HepG2 (cell line): ENCODE data around the gene TRIM34. TPM values are rescaled to one million over a fixed set of nuclear protein-coding genes. Genes with fewer than 3 reads are reported as not detected.

ENCODE experiments used
- ASH2L ChIP-seq: fragments of 300-600, 200-600 bp; sonication (generic); IDR thresholded peaks from 2 replicates; pipeline ENCODE4 v1.7.0; 2017; ENCODE audit warnings: low read depth, mild to moderate bottlenecking, moderate library complexity, mixed read lengths, low read length; ENCODE audit not compliant: insufficient read length
- JUND ChIP-seq: sonication (generic); formaldehyde crosslinking; IDR thresholded peaks from 2 replicates; pipeline ENCODE4 v1.8.0; 2022; ENCODE audit warnings: mild to moderate bottlenecking, missing genetic modification reagents
- KLF11 ChIP-seq: IDR thresholded peaks from 2 replicates; pipeline ENCODE4 v1.6.1; 2016; ENCODE audit warnings: missing compliant biosample characterization
- KLF6 ChIP-seq: IDR thresholded peaks from 2 replicates; pipeline ENCODE4 v1.8.0; 2016; ENCODE audit warnings: missing biosample characterization, missing genetic modification reagents
- MXD3 ChIP-seq: IDR thresholded peaks from 2 replicates; pipeline ENCODE4 v1.6.1; 2016; ENCODE audit warnings: mild to moderate bottlenecking, missing biosample characterization, missing genetic modification reagents
- NFYB ChIP-seq: sonication (generic); formaldehyde crosslinking; IDR thresholded peaks from 2 replicates; pipeline ENCODE4 v1.4.0; 2020; ENCODE audit warnings: missing genetic modification reagents
- PBX2 ChIP-seq: IDR thresholded peaks from 2 replicates; pipeline ENCODE4 v1.6.1; 2016; ENCODE audit warnings: control low read depth
- POLR2AphosphoS2 ChIP-seq: IDR thresholded peaks from 2 replicates; pipeline ENCODE4 v1.6.1; 2011; ENCODE audit warnings: low read depth, low read length, improper control_type of control experiment
- RAD21 ChIP-seq: fragments of 450-650 bp; formaldehyde crosslinking; IDR thresholded peaks from 2 replicates; pipeline ENCODE4 v1.5.0; 2020; ENCODE audit warnings: mild to moderate bottlenecking
- SMAD3 ChIP-seq: sonication (generic); formaldehyde crosslinking; IDR thresholded peaks from 2 replicates; pipeline ENCODE4 v1.4.0; 2020; ENCODE audit warnings: missing genetic modification reagents
- SMARCC2 ChIP-seq: fragments of 450-650 bp; IDR thresholded peaks from 2 replicates; pipeline ENCODE4 v1.6.1; 2017; ENCODE audit warnings: antibody characterized with exemption, mild to moderate bottlenecking
- XBP1 ChIP-seq: sonication (generic); formaldehyde crosslinking; IDR thresholded peaks from 2 replicates; pipeline ENCODE4 v1.5.0; 2020; ENCODE audit warnings: missing genetic modification reagents
- ZNF274 ChIP-seq: sonication (generic); formaldehyde crosslinking; IDR thresholded peaks from 2 replicates; pipeline ENCODE4 v1.5.1; 2020; ENCODE audit warnings: mild to moderate bottlenecking, missing genetic modification reagents
- ZNF326 ChIP-seq: sonication (generic); formaldehyde crosslinking; IDR thresholded peaks from 2 replicates; pipeline ENCODE4 v1.4.0; 2020; ENCODE audit warnings: missing genetic modification reagents, borderline replicate concordance
- ZNF362 ChIP-seq: sonication (generic); formaldehyde crosslinking; IDR thresholded peaks from 2 replicates; pipeline ENCODE4 v1.4.0; 2020; ENCODE audit warnings: missing genetic modification reagents, mild to moderate bottlenecking, borderline replicate concordance
- ZNF567 ChIP-seq: sonication (generic); formaldehyde crosslinking; IDR thresholded peaks from 2 replicates; pipeline ENCODE4 v1.8.1; 2023; ENCODE audit warnings: mild to moderate bottlenecking, missing genetic modification reagents, borderline replicate concordance
- ZNF577 ChIP-seq: sonication (generic); formaldehyde crosslinking; IDR thresholded peaks from 2 replicates; pipeline ENCODE4 v1.4.0; 2020; ENCODE audit warnings: mild to moderate bottlenecking, low read depth, missing genetic modification reagents, borderline replicate concordance
- ZNF598 ChIP-seq: sonication (generic); formaldehyde crosslinking; IDR thresholded peaks from 2 replicates; pipeline ENCODE4 v1.5.1; 2020; ENCODE audit warnings: mild to moderate bottlenecking, missing genetic modification reagents, borderline replicate concordance
- ZNF614 ChIP-seq: IDR thresholded peaks from 2 replicates; pipeline ENCODE4 v1.6.1; 2018; ENCODE audit warnings: missing biosample characterization, missing genetic modification reagents, inconsistent platforms, borderline replicate concordance
- ZNF652 ChIP-seq: IDR thresholded peaks from 2 replicates; pipeline ENCODE4 v1.6.1; 2016; ENCODE audit warnings: low read depth, borderline replicate concordance
- ZNF713 ChIP-seq: sonication (generic); formaldehyde crosslinking; IDR thresholded peaks from 2 replicates; pipeline ENCODE4 v1.4.0; 2020; ENCODE audit warnings: mild to moderate bottlenecking, missing genetic modification reagents
- ZNF768 ChIP-seq: sonication (generic); formaldehyde crosslinking; IDR thresholded peaks from 2 replicates; pipeline ENCODE4 v1.4.0; 2020; ENCODE audit warnings: missing genetic modification reagents
- ZNF784 ChIP-seq: sonication (generic); formaldehyde crosslinking; IDR thresholded peaks from 2 replicates; pipeline ENCODE4 v1.5.1; 2020; ENCODE audit warnings: missing genetic modification reagents, mild to moderate bottlenecking, borderline replicate concordance
- polyA plus RNA-seq, 8 experiments: library from polyadenylated mRNA; depleted of rRNA in 3 of 8; stranded (reverse) in 7 of 8; unstranded in 1 of 8; fragments of >200 nt; fragmentation: Illumina TruSeq in 4 of 8; extraction: Trizol in 4 of 8; gene quantifications; 2 replicates each; pipeline versions ENCODE4 v1.2.1 to v1.2.3, GENCODE V29; 2011 to 2016; ENCODE audit warnings: low read depth in 4 of 8, missing spikeins in 1 of 8, mixed read lengths in 1 of 8; ENCODE audit not compliant: insufficient read depth in 1 of 8
- total RNA-seq, 5 experiments: library from RNA; depleted of rRNA; stranded (reverse); fragments of >200 nt; fragmentation: Illumina TruSeq; extraction: Trizol; gene quantifications; 2 replicates each; pipeline ENCODE4 v1.2.3, GENCODE V29; 2016; ENCODE audit warnings: low read depth in 1 of 5
- TF ChIP-seq, protein P1 (sequence below), 2 experiments: sonication (generic) in 1 of 2; formaldehyde crosslinking in 1 of 2; IDR thresholded peaks; 2 replicates each; pipeline versions ENCODE4 v1.4.0 to v1.6.1; 2018 to 2020; ENCODE audit warnings: missing genetic modification reagents in 2 of 2, borderline replicate concordance in 1 of 2, low read depth in 1 of 2, mild to moderate bottlenecking in 1 of 2, missing biosample characterization in 1 of 2

Gene TRIM34
- total and polyA plus RNA-seq, 2 of the 13 experiments (the other 11 are each of a cell fraction or from before 2014, with no cell fraction given): 0.13 to 0.42 TPM

DNA sequence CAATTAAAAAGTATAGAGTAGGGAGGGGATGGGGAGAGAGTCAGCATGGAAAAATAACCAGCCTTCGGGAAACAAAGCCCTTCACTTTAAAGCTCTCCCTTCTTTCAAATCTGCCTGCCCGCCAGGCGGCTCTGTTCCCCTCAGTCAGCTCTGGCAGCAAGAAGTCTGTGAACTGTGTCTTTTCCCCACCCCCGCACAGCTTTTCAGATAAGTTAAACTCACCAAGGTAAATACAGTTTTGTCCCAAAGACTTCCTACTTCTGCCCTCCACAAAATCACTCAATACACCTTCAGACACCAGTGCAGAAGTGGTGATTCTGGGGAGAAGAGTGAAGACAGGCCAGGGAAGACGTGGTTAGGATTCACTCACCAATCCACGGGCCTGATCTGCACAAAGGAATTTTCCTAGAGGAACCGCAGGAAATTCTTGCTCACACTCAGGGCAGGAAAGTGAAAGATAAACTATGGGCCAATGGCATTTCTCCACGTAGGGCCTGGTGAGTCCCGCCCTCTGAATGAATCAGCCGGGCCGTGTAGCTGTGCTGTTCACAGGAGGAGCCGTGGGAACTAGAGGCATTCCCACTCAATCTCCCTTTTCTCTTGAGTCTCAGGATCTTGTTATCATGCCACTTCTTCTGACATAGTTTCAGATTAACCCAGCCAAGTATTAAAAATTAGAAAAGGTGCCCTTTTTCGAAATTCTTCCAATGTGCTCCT lies 60.0 kb downstream of the TRIM34 start, which contains the start of gene TRIM5 (continued):
- TF ChIP-seq ZNF598 (CRISPR knock-in tag) (no peak), ZNF567 (CRISPR knock-in tag) (no peak), ZNF768 (CRISPR knock-in tag) (no peak), ZNF577 (CRISPR knock-in tag) (no peak), POLR2AphosphoS2 (no peak), ZNF362 (no peak), ZNF326 (CRISPR knock-in tag) (no peak), MXD3 (CRISPR knock-in tag) (no peak), PBX2 (CRISPR knock-in tag) (no peak), RAD21 (no peak), ZNF784 (CRISPR knock-in tag) (no peak), NFYB (peak; percentile 71), ASH2L (peak; percentile 65), KLF6 (CRISPR knock-in tag) (no peak), ZNF652 (CRISPR knock-in tag) (no peak), SMAD3 (CRISPR knock-in tag) (peak; percentile 13; the same call in 1 of the 2 replicates), ZNF274 (no peak), KLF11 (CRISPR knock-in tag) (no peak), ZNF713 (no peak), XBP1 (peak; percentile 98), JUND (CRISPR knock-in tag) (no peak), SMARCC2 (no peak), ZNF614 (CRISPR knock-in tag) (no peak)
- TF ChIP-seq, protein P1, sequence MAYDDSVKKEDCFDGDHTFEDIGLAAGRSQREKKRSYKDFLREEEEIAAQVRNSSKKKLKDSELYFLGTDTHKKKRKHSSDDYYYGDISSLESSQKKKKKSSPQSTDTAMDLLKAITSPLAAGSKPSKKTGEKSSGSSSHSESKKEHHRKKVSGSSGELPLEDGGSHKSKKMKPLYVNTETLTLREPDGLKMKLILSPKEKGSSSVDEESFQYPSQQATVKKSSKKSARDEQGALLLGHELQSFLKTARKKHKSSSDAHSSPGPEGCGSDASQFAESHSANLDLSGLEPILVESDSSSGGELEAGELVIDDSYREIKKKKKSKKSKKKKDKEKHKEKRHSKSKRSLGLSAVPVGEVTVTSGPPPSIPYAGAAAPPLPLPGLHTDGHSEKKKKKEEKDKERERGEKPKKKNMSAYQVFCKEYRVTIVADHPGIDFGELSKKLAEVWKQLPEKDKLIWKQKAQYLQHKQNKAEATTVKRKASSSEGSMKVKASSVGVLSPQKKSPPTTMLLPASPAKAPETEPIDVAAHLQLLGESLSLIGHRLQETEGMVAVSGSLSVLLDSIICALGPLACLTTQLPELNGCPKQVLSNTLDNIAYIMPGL (CRISPR knock-in tag; IDR thresholded peaks at IDR 0.05; ENCODE audit: borderline replicate concordance in 1 of 2, low read depth in 1 of 2): peak; percentile 69 to 78
